ENCODE data around the gene TNPO3.

DNA sequence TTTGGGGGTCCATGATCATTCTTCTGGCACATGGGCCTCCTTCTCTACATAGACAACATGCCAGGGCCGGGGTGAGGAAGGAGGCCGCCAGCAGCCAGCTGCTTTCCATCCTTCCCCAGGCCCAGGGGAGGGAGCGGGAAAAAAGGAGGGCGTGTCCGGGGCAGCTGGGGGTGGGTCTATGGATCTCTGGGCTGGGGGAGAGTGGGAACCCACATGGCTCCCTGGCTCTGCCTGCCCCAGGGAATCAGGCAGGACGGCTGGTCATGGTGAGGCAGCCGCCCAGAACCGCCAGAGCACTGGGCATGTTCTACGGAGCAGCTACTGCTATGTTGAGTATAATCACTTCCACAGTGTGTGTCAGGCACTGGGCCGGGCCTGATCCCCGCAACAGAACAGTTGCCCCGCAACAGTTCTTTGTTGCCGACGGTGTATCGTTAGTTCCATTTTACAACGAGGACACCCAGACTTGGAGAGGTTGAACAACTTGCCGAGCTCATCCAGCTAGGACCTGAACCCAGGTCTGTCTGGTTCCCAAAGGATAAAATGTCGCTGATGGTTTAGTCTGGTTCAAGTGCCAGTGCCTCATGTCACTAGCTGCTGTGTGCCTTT is 123.6 kb downstream of the TNPO3 start:
- no peak for TF ChIP-seq CTCF (IDR thresholded peaks at IDR 0.05)
- TF ChIP-seq POLR2A (IDR thresholded peaks at IDR 0.05) = no peak

Measured in upper lobe of left lung (tissue), 4 donors.